Measurements from ENCODE around the gene CADM4.

Gene CADM4

DNA sequence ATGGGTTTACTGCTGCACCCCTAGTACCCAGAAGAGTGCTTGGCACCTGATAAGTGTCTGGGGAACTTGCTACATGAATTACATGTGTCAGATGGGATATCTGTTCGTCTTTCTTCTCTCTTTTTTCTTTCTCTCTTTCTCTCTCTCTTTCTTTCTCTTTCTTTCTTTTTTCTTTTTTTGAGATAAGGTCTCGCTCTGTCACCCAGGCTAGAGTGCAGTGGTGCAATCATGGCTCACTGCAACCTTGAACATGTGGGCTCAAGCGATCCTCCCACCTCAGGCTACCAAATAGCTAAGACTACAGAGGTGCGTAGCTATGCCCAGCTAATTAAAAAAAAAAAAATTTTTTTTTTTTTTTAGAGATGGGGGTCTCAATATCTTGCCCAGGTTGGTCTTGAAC is 6.1 kb downstream of the CADM4 start:
- no peak for DNase-seq

GRCh38 chr19:43631491-43631890 is 8.2 kb downstream of the CADM4 start:
- no peak for DNase-seq

DNA sequence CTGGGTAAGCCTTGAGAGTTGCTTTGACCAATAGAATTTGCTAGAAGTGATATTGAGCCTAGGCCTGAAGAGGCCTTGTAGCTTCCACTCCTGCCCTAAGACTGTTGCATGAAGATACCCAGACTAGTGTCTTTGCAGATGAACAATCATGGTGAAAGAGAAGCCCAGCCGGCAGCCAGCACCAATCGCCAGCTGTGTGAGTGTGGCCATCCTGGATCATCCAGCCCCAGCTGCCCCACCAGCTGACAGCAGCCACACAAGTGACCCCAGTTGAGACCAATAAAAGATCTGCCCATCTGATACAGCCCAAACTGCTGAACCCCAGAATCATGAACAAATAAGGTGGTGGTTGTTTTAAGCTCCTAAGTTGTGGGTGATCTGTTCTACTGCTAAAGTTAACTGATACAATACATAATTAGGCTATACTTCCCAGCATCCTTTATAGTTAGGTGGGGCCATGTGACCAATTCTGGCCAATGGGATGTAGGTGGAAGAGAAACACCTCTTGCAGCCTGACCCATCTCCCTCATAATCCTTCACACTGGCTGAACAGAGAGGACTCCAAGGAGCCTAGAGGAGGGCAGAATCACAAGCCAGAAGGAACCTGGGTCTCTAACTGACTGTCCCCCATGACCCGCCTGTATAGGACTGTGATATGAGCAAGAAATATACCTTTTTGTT is 10.9 kb downstream of the CADM4 start:
- no peak for DNase-seq

DNA sequence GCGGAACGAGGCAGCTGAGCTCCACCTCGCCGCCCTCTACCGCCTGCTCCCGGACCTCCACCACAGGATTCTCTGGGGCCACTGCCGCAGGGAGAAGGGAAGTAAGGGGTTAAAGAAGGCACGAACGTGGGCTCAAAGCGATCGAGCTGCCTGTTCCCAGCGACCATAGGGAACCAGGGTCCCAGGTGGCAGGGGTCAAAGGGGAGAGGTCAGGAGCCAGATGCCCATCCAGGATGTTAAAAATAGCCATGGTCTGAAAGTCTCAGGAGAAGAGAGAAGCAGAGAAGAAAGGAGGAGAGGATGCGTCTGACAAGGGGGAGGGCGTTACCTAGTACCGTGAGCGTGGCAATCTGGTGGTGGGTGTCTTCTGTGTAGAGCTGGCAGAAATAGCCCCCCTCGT is 12.8 kb downstream of the CADM4 start:
- no peak for DNase-seq

- peak; percentile 15 for DNase-seq
These were observed 13.6 kb downstream of the CADM4 start for GRCh38 chr19:43625918-43626579.

DNA sequence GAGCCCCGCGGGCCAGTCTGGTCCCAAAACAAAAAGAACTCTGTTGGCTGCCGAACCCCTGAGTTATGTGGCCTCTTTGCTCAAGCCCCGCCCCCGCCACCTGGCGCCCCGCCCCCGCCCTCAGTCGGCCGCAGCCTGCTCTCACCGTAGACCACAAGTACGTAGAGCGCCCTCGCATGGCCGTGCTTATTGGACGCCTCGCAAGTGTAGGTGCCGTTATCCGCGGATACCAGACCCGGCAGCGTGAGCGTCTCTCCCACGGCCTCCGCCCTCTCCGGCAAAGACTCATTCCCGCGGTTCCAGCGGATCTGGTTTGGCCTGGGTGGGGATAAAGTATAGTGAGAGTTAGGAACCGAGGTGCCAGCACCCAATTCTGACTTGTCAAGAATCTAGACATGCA is 14.7 kb downstream of the CADM4 start:
- DNase-seq = peak; percentile 88

- DNase-seq = peak; percentile 19
These were observed 15.6 kb downstream of the CADM4 start for GRCh38 chr19:43623889-43624670.

- no peak for DNase-seq
These were observed 16.7 kb downstream of the CADM4 start for GRCh38 chr19:43622956-43623355.

GRCh38 chr19:43622070-43622469 is 17.6 kb downstream of the CADM4 start:
- DNase-seq = no peak

DNA sequence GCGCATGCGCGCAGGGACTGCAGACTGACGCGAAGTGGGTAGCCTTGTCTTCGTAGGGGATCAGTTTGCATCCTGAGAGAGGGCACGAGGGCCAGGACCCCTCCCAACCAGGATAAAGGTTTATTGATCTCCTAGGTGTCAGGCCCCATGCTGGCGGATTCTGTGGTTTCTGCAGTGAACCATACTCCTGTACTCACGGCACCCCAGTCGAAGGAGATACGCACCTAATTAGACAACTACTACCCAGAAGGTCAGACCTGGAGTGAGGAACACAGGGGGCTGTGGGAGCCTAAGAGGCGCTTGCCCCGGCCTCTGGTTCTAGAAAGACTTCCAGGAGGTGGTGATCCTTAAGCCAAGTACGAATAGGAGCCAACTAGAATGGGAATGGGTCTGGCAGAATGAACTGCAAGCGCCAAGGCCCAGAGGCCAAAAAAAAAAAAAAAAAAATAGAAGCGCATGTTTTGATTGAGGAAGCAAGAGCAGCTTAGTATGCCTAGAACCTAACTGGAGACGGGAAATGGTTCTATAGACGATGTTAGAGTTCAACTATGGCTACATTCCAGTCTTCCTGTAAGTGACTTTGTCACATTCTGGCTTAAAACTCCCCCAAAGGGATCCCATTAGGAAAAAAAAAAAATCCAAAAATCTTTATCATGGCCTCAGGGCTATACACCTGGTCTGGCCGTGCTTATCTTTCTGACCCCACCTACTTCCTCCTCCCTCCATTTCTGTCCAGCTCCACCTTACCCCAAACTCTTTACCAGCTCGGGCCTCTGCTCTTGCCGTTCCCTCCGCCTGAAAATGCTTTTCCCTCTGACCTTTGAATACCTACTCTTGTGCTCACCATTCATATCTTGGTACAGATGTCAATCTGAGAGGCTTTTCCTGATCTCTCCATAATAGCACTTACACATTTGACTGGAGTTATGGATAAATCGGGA is 19.3 kb downstream of the CADM4 start:
- DNase-seq = peak; percentile 88

DNA sequence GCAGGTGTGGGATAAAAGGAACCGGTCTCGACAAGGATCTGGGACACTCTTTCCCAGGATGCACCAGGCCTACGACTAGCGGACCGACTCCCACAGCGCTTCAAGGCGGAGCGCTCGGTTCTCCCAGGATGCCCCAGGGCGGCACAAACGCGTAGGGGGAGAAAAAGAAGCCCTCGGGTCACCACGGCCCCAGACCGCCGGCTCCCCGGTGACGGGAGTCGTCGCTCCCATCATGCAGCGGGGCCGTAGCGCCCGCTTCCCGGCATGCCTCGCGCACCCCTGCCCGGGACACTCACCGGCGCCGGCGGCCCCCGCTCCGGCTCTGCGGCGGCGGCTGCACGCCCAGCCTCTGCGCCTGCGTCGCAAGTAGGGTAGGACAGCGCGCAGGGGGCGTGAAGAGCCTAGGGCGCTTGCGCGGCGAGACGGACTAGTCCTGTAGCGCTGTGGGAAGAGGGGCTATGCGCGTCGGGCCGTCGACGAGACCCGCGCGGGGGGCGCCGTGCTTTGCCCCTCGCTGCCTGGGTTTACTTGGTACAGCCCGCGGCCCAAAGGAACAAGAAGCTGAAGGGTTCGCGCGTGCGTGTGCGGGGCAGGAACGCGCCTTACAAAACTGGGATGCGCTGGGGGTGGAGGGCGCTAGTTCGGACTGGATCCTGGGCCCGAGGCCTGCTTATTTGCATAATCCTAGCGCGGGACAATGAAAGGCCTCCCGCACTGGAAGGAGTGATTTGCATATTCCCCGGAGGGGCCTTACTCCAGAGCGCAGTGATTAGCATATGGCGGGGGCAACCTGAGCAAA is 20.2 kb downstream of the CADM4 start, which contains the start of gene ZNF428:
ZNF428 (minus strand) TSS at position 368 of the 799 bp plus-strand sequence. CDS start 5,325 bp downstream, outside the sequence.
- DNase-seq = peak; percentile 90

- DNase-seq = peak; percentile 46
These were observed 20.8 kb downstream of the CADM4 start for GRCh38 chr19:43618921-43619261.

DNA sequence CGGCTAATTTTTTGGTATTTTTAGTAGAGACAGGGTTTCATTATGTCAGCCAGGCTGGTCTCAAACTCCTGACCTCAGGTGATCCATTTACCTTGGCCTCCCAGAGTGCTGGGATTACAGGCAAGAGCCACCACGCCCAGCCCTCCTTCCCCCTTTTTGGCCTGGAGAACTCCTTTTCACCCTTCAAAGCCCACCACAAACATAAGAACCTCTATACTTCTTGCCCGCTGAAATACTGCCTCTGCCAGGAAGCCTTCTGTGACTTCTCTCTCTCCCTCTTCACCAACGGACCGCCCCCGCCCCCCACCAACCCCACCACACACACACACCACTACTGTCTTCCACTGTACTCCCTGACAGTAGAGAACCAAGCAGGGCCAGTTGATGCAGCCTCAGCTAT is 22.7 kb downstream of the CADM4 start:
- DNase-seq = no peak

GRCh38 chr19:43616306-43616705 is 23.3 kb downstream of the CADM4 start:
- DNase-seq = no peak

- DNase-seq = no peak
These were observed 27.3 kb downstream of the CADM4 start for GRCh38 chr19:43612374-43612773.

DNA sequence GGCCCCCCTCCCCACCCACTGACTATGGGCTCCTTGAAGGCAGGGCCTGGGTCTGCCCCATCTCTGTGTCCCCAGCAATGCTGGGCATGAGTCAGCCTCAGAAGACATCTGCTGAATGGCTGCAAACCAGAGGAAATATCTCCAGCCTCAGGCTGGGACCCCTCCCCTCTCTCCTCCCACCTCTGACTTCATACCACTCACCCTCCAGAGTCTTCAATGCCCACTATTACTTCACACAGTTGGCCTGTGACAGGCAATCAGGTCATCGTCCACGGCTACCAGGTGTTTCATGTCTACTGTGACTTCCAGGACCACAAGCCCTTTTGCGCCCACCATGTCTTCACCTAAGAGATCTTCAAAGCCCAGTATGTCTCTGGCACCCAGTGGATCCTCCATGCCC is 27.9 kb downstream of the CADM4 start, which contains the start of gene SRRM5:
SRRM5 (plus strand) TSS at position 301 of the 400 bp plus-strand sequence; CDS start at position 335, 34 bp downstream.
- DNase-seq = no peak

DNA sequence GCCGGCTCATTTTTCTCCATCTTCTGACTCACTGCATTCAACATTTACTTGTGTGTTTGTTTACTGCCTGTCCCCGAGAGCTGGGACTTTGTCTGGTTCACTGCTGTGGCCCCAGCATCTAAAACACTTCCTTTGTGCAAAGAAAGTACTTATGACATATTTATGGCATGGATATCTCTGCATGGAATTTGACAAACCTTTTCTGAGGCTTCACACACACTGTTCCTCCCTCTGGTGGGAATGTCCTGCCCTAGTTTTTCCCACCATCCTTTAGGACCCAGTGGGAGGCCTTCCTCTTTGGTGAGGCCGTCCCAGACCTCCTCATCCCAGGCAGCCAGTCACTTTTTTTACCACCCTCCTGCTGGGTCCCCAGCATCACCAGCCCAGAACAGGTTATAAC is 29.2 kb downstream of the CADM4 start:
- no peak for DNase-seq

- DNase-seq = no peak
These were observed 29.8 kb downstream of the CADM4 start for GRCh38 chr19:43609872-43610271.

- no peak for DNase-seq
These were observed 32.1 kb downstream of the CADM4 start for GRCh38 chr19:43607238-43608205.

- no peak for DNase-seq
These were observed 33.0 kb downstream of the CADM4 start for GRCh38 chr19:43606569-43607229.

Data from CD4-positive, alpha-beta T cell treated with Interleukin-10 for 1 hour (primary cell).